Spinal cord (tissue), 10 donors: ENCODE results near the gene TIMM17A. TPM values are rescaled to one million over a fixed set of nuclear protein-coding genes. Genes with fewer than 3 reads are reported as not detected.
"Not testable (repeated sequence)": the region's sequence is repeated elsewhere in the genome, so short reads cannot be mapped to it uniquely, and the experiment has no call there.

Experiments
- DNase-seq, 6 donors: peaks; one replicate each; pipeline versions ENCODE4 v3.0.0 to v3.0.0-alpha.2; 2013 to 2015; ENCODE audit warnings: low spot score in 6 of 6, low read depth in 4 of 6
- H3K27ac ChIP-seq: one replicate; pipeline ENCODE4 v1.5.1; 2013; ENCODE audit warnings: low read depth, low read length, control low read depth
- H3K27me3 ChIP-seq: one replicate; pipeline ENCODE4 v1.6.1; 2013; ENCODE audit warnings: low read length; ENCODE audit not compliant: control insufficient read depth, insufficient read depth
- H3K36me3 ChIP-seq: one replicate; pipeline ENCODE4 v1.6.1; 2013; ENCODE audit warnings: low read length; ENCODE audit not compliant: control insufficient read depth, insufficient read depth
- H3K4me1 ChIP-seq: one replicate; pipeline ENCODE4 v1.6.1; 2013; ENCODE audit warnings: low read length; ENCODE audit not compliant: control insufficient read depth, insufficient read depth
- H3K4me3 ChIP-seq: one replicate; pipeline ENCODE4 v1.5.1; 2013; ENCODE audit warnings: low read depth, low read length, control low read depth
- H3K9me3 ChIP-seq: one replicate; pipeline ENCODE4 v1.6.1; 2013; ENCODE audit warnings: low read length; ENCODE audit not compliant: control insufficient read depth, insufficient read depth
- WGBS: methylation state at CpG from one replicate; pipeline ENCODE4 v1.1.5; 2013; ENCODE audit warnings: missing lambda C conversion rate; ENCODE audit not compliant: insufficient coverage; 5-methylcytosine and 5-hydroxymethylcytosine counted together
- polyA plus RNA-seq, 2 donors: library from polyadenylated mRNA; unstranded; fragments of 120-200 nt; gene quantifications; one replicate each; pipeline ENCODE4 v1.2.1, GENCODE V29; 2013; ENCODE audit not compliant: insufficient read length in 2 of 2
- total RNA-seq, 2 donors: library from RNA; depleted of rRNA in 1 of 2; stranded (reverse); fragments of 120-200 nt in 1 of 2; fragments of >200 nt in 1 of 2; gene quantifications; one replicate each; pipeline versions ENCODE4 v1.2.3 to v1.2.4, GENCODE V29; 2013 to 2014
- donor health status: healthy.

TIMM17A gene
- total and polyA plus RNA-seq, 4 donors: 50.9 to 101 (median 86.5) TPM

GRCh38 chr1:201946224-201946908, 8.9 kb upstream of the TIMM17A start, which contains the start of gene LMOD1:
Gene LMOD1, minus strand, starts transcription at chr1:201946548. Its CDS starts 208 bp downstream, at chr1:201946340.
- Histone ChIP-seq H3K27me3 (peaks cover 20% of the 10 kb centered on the region), H3K4me1 (peaks cover 16% of the 10 kb centered on the region), H3K27ac (peak within 1 kb of the TSS; percentile 22), H3K4me3 (peak within 1 kb of the TSS; percentile 53), H3K36me3 (no peaks in the 10 kb centered on the region), H3K9me3 (no peaks in the 10 kb centered on the region)
- 2% methylated on average over 22 of the region's 28 CpGs for WGBS
- DNase-seq: peak in 4 of 6 donors; percentile 39 to 86 (median 63)

DNA sequence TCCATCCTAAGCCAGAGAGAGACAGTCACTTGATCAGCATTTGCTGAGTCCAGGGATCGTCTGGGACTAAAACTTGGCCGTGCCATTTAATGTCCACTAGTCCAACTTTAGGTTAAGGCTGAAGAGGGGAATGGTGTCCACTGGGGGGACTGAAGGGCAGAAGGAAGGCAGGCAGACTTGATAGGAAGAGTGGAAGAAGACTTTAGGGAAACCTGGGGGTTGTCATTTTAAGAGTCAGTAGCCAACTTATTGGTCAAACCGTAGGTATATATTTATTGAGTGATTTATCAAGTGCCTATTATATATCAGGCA, 7.7 kb upstream of the TIMM17A start:
- Histone ChIP-seq H3K36me3 (no peaks in the 10 kb centered on the region), H3K9me3 (no peaks in the 10 kb centered on the region), H3K4me1 (peaks cover 13% of the 10 kb centered on the region), H3K4me3 (no peak overlapping the region), H3K27me3 (peaks cover 20% of the 10 kb centered on the region), H3K27ac (no peak overlapping the region)
- 76% methylated on average over 2 of the region's 3 CpGs for whole genome bisulfite sequencing
- no peak for DNase-seq

DNA sequence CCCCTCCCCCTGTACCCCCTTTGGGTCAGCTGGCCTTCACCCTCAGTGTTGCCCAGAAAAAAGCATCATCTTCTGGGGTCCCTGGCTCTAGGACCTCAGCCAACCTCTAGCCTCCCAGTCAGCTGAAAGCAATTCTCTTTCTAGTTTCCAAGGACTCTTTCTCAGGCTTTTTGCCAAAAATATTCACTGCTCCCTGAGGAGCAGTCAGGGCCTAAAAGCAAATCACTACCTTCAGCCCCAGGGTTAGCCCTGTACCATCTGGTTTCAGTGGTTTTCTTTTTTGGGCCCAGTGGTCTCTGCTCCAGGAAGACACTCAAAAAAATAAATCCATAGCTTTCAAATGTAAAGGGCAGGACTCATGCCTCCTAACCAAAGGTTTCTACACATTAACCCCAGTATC, 5.8 kb upstream of the TIMM17A start:
- peak overlapping the region; percentile 1 for H3K27ac ChIP-seq
- peaks cover 20% of the 10 kb centered on the region for H3K27me3 ChIP-seq
- peaks cover 17% of the 10 kb centered on the region for H3K4me1 ChIP-seq
- H3K9me3 ChIP-seq: no peaks in the 10 kb centered on the region
- no peak overlapping the region for H3K4me3 ChIP-seq
- DNase-seq: no peak
- H3K36me3 ChIP-seq: no peaks in the 10 kb centered on the region

DNA sequence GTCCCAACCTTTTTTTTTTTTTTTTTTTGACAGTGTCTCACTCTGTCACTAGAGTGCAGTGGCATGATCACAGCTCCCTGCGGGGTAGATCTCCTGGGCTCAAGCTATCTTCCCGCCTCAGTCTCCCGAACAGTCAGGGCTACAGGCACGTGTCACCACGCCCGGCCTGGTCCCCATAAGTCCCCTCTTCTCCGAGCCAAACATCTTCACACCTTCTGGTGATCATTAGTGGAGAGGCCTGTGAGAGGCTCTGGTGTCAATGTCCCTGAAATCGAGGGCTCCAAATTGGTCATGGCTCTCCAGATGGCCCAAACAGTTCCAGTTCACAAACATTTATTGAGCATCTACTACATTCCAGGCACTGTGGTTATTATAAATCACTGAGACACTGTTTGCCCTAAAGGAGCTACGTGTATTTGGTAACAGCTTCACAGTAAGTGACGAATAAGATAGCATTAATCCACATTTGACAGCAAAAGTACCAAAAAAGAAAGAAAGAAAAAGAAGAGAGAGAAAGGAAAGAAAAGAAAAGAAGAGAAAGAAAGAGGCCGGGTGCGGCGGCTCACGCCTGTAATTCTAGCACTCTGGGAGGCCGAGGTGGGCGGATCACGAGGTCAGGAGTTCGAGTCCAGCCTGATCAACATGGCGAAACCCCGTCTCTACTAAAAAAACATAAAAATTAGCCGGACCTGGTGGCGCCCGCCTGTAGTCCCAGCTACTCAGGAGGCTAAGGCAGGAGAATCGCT, 867 bp upstream of the TIMM17A start:
- Histone ChIP-seq H3K4me3 (peak overlapping the region; percentile 100), H3K36me3 (peaks cover 13% of the 10 kb centered on the region), H3K27me3 (no peaks in the 10 kb centered on the region), H3K4me1 (peaks cover 6% of the 10 kb centered on the region), H3K9me3 (no peaks in the 10 kb centered on the region), H3K27ac (peak overlapping the region; percentile 88)
- 27% methylated on average over 6 of the region's 24 CpGs for WGBS
- no peak for DNase-seq

- Histone ChIP-seq H3K9me3 (no peaks in the 10 kb centered on the region), H3K4me3 (peak overlapping the region; percentile 100), H3K36me3 (peaks cover 24% of the 10 kb centered on the region), H3K27ac (peak overlapping the region; percentile 88), H3K4me1 (peaks cover 6% of the 10 kb centered on the region), H3K27me3 (no peaks in the 10 kb centered on the region)
- 0% methylated on average over 13 of the region's 17 CpGs for WGBS
- no peak for DNase-seq
These were observed 433 bp downstream of the TIMM17A start for GRCh38 chr1:201955729-201956143.

DNA sequence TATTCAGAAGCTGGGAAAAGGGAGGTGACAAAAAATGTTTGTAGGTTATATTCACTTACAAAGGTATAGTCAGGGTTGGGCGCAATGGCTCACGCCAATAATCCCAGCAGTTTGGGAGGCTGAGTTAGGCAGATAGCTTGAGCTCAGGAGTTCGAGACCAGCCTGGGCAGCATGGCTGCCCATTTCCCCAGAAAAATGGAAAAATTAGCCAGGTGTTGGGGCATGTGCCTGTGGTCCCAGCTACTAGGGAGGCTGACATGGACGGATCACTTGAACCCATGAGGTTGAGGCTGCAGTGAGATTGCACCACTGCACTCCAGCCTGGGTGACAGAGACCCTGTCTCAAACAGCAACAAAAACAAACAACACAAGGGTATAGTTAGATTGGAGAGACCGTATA, 3.0 kb downstream of the TIMM17A start:
- Histone ChIP-seq H3K4me3 (no peak overlapping the region), H3K4me1 (peaks cover 6% of the 10 kb centered on the region), H3K36me3 (peaks cover 41% of the 10 kb centered on the region), H3K27ac (no peak overlapping the region), H3K9me3 (no peaks in the 10 kb centered on the region), H3K27me3 (no peaks in the 10 kb centered on the region)
- 81% methylated on average over 3 of the region's 5 CpGs for WGBS
- no peak for DNase-seq

DNA sequence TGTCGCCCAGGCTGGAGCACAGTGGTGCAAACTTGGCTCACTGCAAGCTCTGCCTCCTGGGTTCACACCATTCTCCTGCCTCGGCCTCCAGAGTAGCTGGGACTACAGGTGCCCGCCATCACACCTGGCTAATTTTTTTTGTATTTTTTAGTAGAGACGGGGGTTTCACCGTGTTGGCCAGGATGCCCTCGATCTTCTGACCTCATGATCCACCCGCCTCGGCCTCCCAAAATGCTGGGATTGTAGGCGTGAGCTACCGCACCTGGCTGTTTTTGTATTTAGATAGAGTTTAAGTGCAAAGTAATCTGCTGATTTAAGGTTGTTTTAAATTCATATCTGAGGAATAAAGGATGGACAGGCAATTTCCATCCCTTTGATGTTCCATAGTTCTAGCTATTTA, 7.1 kb downstream of the TIMM17A start:
- 100% methylated on average over 4 of the region's 10 CpGs for WGBS
- not testable (repeated sequence) for H3K27ac ChIP-seq, H3K4me1 ChIP-seq, H3K9me3 ChIP-seq, H3K27me3 ChIP-seq, H3K4me3 ChIP-seq, DNase-seq
- H3K36me3 ChIP-seq: peaks cover 60% of the 10 kb centered on the region

GRCh38 chr1:201964261-201964660, 9.0 kb downstream of the TIMM17A start:
- Histone ChIP-seq H3K4me3 (no peak overlapping the region), H3K36me3 (peaks cover 58% of the 10 kb centered on the region), H3K27me3 (no peaks in the 10 kb centered on the region), H3K4me1 (no peaks in the 10 kb centered on the region), H3K27ac (no peak overlapping the region), H3K9me3 (no peaks in the 10 kb centered on the region)
- DNase-seq: no peak
- WGBS: no CpG with 5 or more reads among the region's 1 CpG

GRCh38 chr1:201966171-201966570, 10.9 kb downstream of the TIMM17A start:
- H3K27me3 ChIP-seq: no peaks in the 10 kb centered on the region
- H3K27ac ChIP-seq: no peak overlapping the region
- WGBS: 94% methylated on average over 2 of the region's 5 CpGs
- peaks cover 44% of the 10 kb centered on the region for H3K36me3 ChIP-seq
- H3K4me3 ChIP-seq: no peak overlapping the region
- H3K9me3 ChIP-seq: no peaks in the 10 kb centered on the region
- DNase-seq: no peak
- H3K4me1 ChIP-seq: no peaks in the 10 kb centered on the region
